Neural progenitor cell (in vitro differentiated cells): ENCODE measurements around the gene MFAP2.

ENCODE experiments used
- CTCF ChIP-seq: fragments of 200-600 bp; sonication (generic); IDR thresholded peaks from 2 replicates; pipeline ENCODE4 v1.5.1; 2017; ENCODE audit warnings: antibody characterized with exemption, mild to moderate bottlenecking
- EZH2 ChIP-seq: fragments of 200-600 bp; sonication (generic); IDR thresholded peaks from 2 replicates; pipeline ENCODE4 v1.6.1; 2017; ENCODE audit warnings: antibody characterized with exemption, mild to moderate bottlenecking, moderate library complexity

GRCh38 chr1:16926491-16927073 lies 53.8 kb downstream of the MFAP2 start:
- TF ChIP-seq CTCF (no peak), EZH2 (no peak)
